Measurements from ENCODE around the gene ZNF669. TPM values are rescaled to one million over a fixed set of nuclear protein-coding genes. Genes with fewer than 3 reads are reported as not detected.

Gene ZNF669
- total RNA-seq, 1 experiment from 2014 or later = 9.1 TPM

DNA sequence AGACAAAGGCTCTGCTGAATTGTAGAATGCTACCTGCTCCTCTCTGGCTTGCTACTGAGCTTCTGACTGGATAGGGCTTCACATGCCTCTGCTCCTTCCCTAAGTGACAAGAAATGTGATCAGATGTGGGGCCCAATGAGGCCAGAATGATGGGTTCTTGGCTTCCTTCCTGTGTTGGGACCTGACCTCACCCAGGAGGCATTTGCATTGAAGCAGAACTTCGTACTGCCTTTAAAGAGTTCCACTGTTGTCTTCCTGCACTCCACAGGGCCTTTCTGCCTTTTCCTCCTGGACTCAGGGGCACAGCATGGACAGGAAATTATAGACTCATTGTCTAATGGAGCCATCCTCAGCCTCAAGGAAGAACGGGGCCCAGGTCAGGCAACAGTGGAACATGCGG, 39.9 kb downstream of the ZNF669 start:
- Histone ChIP-seq H3K36me3 (ENCODE audit: control insufficient read depth, insufficient read depth, low read length) (no peaks in the 10 kb centered on the region; the same call in 1 of the 2 replicates), H3K4me1 (0 out of 2 replicates have a peak, but pooled peaks cover 4% of the 10 kb centered on the region), H3K9me3 (peaks cover 5% of the 10 kb centered on the region; the same call in 1 of the 2 replicates), H3K27me3 (replicated peaks; ENCODE audit: control insufficient read depth, insufficient read depth, low read length) (no peaks in the 10 kb centered on the region), H3K4me3 (ENCODE audit: low read depth, low read length) (no peak overlapping the region)
- BruUV-seq (replicated peaks) = no TSS peak
- peaks cover 10% of the 10 kb centered on the region for H3K4me1 Mint-ChIP-seq (ENCODE audit: low read depth, unreplicated experiment)
- H3K27me3 Mint-ChIP-seq (ENCODE audit: insufficient read depth, unreplicated experiment) = no peaks in the 10 kb centered on the region
- POLR2A ChIA-PET = interaction anchor here (0.6 kb wide), 1 partner anchor 113 kb away, joined by 3 read pairs; no protein-coding TSS in a partner anchor
- H3K27ac Mint-ChIP-seq (ENCODE audit: unreplicated experiment) = no peak overlapping the region
- peaks cover 16% of the 10 kb centered on the region for H3K36me3 Mint-ChIP-seq (ENCODE audit: insufficient read depth, unreplicated experiment)
- intact Hi-C loops (cut with micrococcal nuclease; ENCODE audit: unreplicated experiment) = no loop called here
- H3K9me3 Mint-ChIP-seq (ENCODE audit: unreplicated experiment) = peaks cover 20% of the 10 kb centered on the region
- no peak for DNase-seq
- CTCF ChIA-PET = no interaction called here
- TF ChIP-seq, protein P1, sequence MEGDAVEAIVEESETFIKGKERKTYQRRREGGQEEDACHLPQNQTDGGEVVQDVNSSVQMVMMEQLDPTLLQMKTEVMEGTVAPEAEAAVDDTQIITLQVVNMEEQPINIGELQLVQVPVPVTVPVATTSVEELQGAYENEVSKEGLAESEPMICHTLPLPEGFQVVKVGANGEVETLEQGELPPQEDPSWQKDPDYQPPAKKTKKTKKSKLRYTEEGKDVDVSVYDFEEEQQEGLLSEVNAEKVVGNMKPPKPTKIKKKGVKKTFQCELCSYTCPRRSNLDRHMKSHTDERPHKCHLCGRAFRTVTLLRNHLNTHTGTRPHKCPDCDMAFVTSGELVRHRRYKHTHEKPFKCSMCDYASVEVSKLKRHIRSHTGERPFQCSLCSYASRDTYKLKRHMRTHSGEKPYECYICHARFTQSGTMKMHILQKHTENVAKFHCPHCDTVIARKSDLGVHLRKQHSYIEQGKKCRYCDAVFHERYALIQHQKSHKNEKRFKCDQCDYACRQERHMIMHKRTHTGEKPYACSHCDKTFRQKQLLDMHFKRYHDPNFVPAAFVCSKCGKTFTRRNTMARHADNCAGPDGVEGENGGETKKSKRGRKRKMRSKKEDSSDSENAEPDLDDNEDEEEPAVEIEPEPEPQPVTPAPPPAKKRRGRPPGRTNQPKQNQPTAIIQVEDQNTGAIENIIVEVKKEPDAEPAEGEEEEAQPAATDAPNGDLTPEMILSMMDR (IDR thresholded peaks at IDR 0.05; ENCODE audit: insufficient read depth in 1 of 2, low read depth in 1 of 2, low read length in 1 of 2, severe bottlenecking in 1 of 2, unreplicated experiment in 1 of 2) = no peak
- no peak overlapping the region for H3K4me3 Mint-ChIP-seq (ENCODE audit: unreplicated experiment)

DNA sequence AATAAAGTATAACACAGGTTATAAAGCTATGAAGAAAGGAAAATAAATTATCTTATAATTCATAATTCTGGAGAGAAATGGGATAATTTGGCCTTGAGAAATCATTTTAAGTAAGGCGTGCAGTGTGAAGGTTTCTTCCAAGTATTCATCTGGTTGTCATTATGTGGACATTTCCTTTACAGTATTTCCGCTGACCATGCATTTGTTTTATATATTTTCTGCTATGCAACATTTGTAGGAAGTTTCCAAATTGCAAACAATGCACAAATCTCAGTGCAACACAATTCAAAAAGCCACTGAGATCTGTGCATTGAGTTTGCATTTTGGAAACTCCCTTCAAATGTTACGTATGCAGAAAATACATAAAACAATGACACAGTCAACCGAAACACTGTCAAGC, 43.4 kb downstream of the ZNF669 start:
- H3K27me3 Mint-ChIP-seq (ENCODE audit: insufficient read depth, unreplicated experiment) = no peaks in the 10 kb centered on the region
- ChIA-PET CTCF (no interaction called here), POLR2A (no interaction called here)
- H3K36me3 Mint-ChIP-seq (ENCODE audit: insufficient read depth, unreplicated experiment) = peaks cover 13% of the 10 kb centered on the region
- peaks cover 33% of the 10 kb centered on the region for H3K9me3 Mint-ChIP-seq (ENCODE audit: unreplicated experiment)
- Histone ChIP-seq H3K27me3 (replicated peaks; ENCODE audit: control insufficient read depth, insufficient read depth, low read length) (no peaks in the 10 kb centered on the region), H3K4me3 (ENCODE audit: low read depth, low read length) (no peak overlapping the region), H3K36me3 (ENCODE audit: control insufficient read depth, insufficient read depth, low read length) (no peaks in the 10 kb centered on the region; the same call in 1 of the 2 replicates), H3K9me3 (peaks cover 10% of the 10 kb centered on the region), H3K4me1 (0 out of 2 replicates have a peak, but pooled peaks cover 4% of the 10 kb centered on the region)
- TF ChIP-seq, protein P1 (IDR thresholded peaks at IDR 0.05; ENCODE audit: insufficient read depth in 1 of 2, low read depth in 1 of 2, low read length in 1 of 2, severe bottlenecking in 1 of 2, unreplicated experiment in 1 of 2) = no peak
- H3K27ac Mint-ChIP-seq (ENCODE audit: unreplicated experiment) = no peak overlapping the region
- BruUV-seq (replicated peaks) = no TSS peak
- H3K4me3 Mint-ChIP-seq (ENCODE audit: unreplicated experiment) = no peak overlapping the region
- DNase-seq = no peak
- peaks cover 10% of the 10 kb centered on the region for H3K4me1 Mint-ChIP-seq (ENCODE audit: low read depth, unreplicated experiment)
- intact Hi-C loops (cut with micrococcal nuclease; ENCODE audit: unreplicated experiment) = no loop called here

DNA sequence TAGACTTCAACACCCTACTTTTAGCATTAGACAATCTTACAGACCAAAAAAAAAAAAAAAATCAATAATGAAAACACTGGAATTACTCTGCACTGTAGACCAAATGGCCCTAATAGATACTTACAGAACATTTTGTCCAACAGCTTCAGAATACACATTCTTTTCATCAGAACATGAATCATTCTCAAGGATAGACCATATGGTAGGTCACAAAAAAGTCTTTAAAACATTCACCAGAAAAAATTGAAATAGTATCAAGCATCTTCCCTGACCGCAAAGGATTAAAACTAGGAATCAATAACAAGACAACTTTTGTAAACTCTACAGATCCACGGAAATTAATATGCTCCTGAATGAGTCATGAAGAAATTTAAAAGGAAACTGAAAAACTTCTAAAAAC, 48.1 kb downstream of the ZNF669 start:
- Mint-ChIP-seq H3K27ac (ENCODE audit: unreplicated experiment) (no peak overlapping the region), H3K4me1 (ENCODE audit: low read depth, unreplicated experiment) (no peaks in the 10 kb centered on the region), H3K36me3 (ENCODE audit: insufficient read depth, unreplicated experiment) (no peaks in the 10 kb centered on the region), H3K4me3 (ENCODE audit: unreplicated experiment) (no peak overlapping the region), H3K27me3 (ENCODE audit: insufficient read depth, unreplicated experiment) (no peaks in the 10 kb centered on the region), H3K9me3 (ENCODE audit: unreplicated experiment) (peaks cover 31% of the 10 kb centered on the region)
- H3K4me1 ChIP-seq = no peaks in the 10 kb centered on the region
- H3K36me3 ChIP-seq (ENCODE audit: control insufficient read depth, insufficient read depth, low read length) = no peaks in the 10 kb centered on the region; the same call in none of the 2 replicates
- ChIA-PET CTCF (no interaction called here), POLR2A (no interaction called here)
- no peaks in the 10 kb centered on the region for H3K27me3 ChIP-seq (replicated peaks; ENCODE audit: control insufficient read depth, insufficient read depth, low read length)
- no peak for DNase-seq
- peaks cover 37% of the 10 kb centered on the region for H3K9me3 ChIP-seq
- TF ChIP-seq, protein P1 (IDR thresholded peaks at IDR 0.05; ENCODE audit: insufficient read depth in 1 of 2, low read depth in 1 of 2, low read length in 1 of 2, severe bottlenecking in 1 of 2, unreplicated experiment in 1 of 2) = no peak
- no TSS peak for BruUV-seq (replicated peaks)
- no peak overlapping the region for H3K4me3 ChIP-seq (ENCODE audit: low read depth, low read length)
- intact Hi-C loops (cut with micrococcal nuclease; ENCODE audit: unreplicated experiment) = no loop called here

Measured in Caco-2 (cell line).